HPDE6-E6E7 (cell line): Measurements from ENCODE around the gene MISP.
A peak's percentile ranks its signal among the peaks of the same experiment; 100 is the strongest.

Source experiments
- DNase-seq: peaks from one replicate; pipeline ENCODE4 v3.0.0; 2011; ENCODE audit warnings: missing footprints; ENCODE audit errors: extremely low spot score

Gene MISP

GRCh38 chr19:746208-746819, 4.6 kb upstream of the MISP start:
- no peak for DNase-seq

DNA sequence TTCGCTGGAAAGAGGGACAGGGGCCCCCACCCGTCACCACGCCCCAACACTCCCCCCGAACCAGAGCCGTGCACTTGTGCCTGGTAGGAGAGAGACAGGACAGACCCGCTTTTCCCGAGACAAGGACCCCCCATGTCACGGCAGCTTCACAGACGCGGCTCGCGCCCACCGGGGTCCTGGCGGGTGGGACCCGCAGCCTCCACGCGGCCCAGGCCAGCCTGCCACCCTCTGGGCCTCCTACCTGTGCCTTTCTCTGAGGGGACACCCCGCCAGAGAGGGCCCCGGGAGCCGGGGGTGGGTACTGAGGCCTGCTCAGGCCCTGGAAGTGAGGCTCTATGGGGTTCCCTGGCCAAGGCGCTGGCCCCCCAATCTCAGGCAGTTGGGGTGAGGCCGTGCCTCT, 4.0 kb upstream of the MISP start:
- no peak for DNase-seq

DNA sequence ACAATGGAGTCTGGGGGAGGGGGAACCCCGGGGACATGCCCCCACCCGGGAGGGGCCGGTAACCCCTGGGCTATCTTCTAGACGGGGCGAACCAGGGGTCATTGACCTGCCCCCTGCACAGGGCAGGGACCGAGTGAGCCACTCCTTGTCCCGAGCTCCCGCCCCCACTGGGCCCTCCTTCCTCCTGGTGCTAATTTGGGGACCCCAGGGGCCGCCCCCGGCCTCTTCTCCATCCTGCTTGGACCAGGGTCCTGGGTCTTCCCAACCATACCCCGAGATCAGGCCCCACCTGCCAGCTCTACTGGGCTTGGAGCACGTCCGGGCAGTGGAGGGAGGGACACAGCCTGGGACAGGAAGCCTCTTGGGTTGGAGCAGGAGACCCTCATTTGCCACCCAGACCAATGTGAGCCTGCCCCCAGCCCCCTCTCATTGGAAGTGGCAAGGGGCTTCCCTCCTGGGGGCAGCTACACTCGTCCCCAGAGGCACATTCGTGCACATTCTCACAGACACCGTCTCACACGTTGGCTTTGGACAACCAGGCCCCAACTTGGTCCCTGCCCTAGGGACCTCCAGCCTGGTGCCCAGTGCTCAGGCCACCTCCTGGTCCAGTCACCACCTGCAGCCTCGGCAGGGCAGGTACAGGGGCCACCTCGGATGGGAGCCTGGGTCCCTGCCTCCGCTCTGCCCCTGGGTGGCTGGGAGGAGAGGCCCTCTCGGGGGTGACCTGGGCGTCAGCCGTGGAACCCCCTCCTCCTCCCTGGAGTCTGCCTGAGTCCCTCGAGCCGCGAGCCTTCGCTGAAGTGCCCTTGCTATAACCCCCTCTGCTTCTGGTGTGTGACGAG, 3.3 kb upstream of the MISP start:
- DNase-seq = no peak

GRCh38 chr19:748274-748598, 2.7 kb upstream of the MISP start:
- DNase-seq = no peak

DNA sequence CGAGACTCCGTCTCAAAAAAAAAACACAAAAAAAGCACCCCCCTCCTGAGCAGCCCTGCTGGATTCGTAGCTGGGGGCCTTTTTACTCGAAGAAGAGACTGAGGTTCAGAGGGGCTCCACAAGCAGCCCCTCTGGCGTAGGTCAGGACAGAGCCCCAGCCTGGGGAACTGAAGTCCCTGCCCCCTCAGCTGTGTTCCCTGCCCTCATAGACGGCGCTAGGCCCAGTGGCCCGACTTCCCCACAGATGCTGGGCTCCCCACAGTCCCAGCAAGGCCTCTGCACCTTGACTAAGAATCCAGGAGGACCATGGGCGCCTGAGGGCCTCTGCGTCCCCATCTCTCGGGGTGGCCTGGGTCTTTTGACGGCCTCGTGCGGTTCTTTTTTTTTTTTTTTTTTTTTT, 1.1 kb upstream of the MISP start:
- DNase-seq = no peak

DNA sequence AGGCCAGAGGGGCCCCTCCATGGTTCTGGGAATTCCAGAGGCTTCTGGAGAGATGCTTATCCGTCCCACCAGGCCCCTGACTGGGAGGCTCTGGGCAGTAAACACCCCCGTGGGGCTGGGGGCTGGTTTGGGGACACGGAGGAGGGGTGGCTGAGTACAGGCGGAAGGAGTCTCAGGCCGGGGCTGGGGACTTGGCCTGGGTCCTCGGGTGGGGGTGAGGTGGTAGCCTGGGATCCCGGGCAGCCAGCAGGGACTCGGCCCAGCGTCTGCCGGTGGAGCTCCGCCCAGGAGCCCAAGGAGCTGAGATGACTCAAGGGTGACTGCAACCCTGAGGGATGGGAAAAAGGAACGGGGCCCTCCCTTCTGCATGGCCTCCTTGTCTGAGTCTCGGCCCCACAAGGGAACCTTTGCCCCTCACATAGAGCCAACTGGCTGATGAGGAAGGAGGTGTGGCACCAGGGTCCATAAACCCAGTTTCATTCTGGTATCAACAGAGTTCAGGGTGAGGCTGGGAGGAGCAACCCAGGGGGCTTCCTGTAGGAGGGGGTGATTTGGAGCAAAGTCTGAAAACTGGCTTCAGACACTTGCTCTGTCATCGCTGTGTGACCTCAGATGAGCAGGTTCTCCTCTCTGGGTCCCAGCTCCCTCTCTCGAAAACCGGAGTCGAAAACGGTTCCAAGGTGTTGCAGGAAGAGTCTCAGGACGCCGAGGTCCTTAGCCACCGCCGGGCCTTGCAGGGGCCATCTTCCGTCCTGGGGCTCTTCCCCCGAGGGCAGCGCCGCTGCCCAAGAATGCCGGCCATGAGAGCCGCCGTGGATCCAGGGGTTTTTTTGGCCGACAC, 809 bp downstream of the MISP start:
- peak; percentile 98 for DNase-seq

DNA sequence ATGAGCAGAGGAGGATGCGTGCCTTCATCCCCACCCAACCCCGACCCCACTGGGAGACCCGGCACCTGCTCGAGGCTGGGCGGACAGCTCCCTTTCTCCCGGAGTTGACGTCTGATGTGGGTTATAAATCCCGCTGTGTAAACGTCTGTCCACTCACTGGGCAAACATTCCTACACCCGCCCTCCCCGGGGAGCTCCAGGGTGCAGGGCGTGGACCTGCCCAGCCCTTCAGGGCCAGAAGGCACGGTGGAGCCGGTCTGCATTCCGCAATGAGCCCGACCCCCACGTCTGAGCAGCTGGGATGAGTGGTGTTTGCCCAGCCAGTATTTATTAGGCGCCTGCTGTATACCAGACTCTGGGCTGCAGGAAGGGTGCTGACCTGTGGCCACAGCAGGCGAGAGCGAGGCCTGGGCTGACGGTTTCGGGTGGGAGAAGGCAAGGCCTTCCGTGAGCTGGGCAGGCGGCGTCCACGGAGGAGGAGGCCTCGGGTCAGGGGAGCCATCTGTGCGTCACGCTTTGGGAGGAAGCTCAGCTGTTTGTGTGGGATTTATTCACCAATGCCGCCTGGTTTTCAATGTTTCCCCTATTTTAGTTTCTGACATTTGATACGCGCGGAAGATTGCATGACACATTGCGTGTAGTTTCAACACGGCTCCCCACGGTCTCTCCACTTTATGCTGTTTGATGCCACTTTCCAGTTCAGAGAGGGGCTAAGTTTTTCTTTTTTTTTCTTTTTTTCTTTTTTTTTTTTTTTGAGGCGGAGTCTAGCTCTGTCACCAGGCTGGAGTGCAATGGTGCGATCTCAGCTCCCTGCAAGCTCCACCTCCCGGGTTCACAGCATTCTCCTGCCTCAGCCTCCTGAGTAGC, 2.0 kb downstream of the MISP start:
- peak; percentile 89 for DNase-seq

GRCh38 chr19:754530-754929, 3.6 kb downstream of the MISP start:
- DNase-seq = no peak

- DNase-seq = no peak
Observed at GRCh38 chr19:755063-755462, 4.2 kb downstream of the MISP start.

- DNase-seq = no peak
Observed at GRCh38 chr19:756236-756635, 5.3 kb downstream of the MISP start.

DNA sequence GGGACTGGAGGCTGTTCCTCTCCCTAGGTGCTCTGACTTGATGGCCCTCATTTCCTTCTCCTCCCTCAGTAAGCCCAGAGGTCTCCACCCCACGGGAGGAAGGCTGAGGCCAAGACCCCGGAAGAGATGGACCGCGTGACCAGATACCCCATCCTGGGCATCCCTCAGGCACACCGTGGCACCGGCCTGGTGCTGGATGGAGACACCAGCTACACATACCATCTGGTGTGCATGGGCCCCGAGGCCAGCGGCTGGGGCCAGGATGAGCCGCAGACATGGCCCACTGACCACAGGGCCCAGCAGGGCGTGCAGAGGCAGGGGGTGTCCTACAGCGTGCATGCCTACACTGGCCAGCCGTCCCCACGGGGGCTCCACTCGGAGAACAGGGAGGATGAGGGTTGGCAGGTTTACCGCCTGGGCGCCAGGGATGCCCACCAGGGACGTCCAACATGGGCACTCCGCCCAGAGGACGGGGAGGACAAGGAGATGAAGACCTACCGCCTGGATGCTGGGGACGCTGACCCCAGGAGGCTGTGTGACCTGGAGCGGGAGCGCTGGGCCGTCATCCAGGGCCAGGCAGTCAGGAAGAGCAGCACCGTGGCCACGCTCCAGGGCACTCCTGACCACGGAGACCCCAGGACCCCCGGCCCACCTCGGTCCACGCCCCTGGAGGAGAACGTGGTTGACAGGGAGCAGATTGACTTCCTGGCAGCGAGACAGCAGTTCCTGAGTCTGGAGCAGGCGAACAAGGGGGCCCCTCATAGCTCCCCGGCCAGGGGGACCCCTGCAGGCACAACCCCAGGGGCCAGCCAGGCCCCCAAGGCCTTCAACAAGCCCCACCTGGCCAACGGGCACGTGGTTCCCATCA, 6.1 kb downstream of the MISP start:
- no peak for DNase-seq

DNA sequence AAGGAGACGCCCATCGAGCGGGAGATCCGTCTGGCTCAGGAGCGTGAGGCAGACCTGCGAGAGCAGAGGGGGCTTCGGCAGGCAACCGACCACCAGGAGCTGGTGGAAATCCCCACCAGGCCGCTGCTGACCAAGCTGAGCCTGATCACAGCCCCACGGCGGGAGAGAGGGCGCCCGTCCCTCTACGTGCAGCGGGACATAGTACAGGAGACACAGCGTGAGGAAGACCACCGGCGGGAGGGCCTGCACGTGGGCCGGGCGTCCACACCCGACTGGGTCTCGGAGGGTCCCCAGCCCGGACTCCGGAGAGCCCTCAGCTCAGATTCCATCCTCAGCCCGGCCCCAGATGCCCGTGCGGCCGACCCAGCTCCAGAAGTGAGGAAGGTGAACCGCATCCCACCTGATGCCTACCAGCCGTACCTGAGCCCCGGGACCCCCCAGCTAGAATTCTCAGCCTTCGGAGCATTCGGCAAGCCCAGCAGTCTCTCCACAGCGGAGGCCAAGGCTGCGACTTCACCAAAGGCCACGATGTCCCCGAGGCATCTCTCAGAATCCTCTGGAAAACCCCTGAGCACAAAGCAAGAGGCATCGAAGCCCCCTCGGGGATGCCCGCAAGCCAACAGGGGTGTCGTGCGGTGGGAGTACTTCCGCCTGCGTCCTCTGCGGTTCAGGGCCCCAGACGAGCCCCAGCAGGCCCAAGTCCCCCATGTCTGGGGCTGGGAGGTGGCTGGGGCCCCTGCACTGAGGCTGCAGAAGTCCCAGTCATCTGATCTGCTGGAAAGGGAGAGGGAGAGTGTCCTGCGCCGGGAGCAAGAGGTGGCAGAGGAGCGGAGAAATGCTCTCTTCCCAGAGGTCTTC, 7.1 kb downstream of the MISP start:
- DNase-seq = no peak

DNA sequence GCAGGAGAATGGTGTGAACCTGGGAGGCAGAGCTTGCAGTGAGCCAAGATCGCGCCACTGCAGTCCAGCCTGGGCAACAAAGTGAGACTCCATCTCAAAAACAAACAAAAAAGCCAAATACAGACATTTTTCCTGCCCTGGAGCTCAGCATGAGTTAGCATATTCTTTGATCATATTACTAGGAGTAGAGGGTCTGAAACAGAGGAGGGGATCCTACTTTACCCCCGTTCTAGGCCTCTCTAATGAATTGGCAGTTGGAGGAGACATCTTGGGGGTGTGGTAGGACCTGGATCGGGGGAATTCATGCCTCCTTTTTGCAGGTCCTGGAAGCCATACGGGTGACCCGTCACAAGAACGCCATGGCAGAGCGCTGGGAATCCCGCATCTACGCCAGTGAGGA, 12.3 kb downstream of the MISP start:
- DNase-seq = no peak

- DNase-seq = no peak
Observed at GRCh38 chr19:763869-764268, 13.0 kb downstream of the MISP start.

DNA sequence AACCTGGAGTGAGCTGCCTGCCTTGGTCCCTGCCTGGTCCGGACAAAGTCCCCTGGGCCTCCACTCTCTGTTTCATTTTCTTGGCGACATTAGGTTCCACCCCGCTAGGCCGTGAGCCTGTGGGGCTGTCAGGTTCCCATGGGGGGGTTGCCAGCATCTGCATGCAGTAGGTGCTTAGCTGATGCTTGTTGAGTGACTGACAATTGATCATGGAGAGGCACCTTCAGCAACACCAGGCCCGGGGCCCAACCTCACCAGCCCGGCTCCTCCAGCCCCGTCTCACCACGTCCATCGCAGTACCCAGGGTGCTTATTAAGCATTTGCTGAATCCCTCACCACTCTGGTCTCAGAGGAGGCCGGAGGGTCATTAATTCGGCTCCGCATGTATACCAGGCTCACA, 13.4 kb downstream of the MISP start:
- DNase-seq = no peak

DNA sequence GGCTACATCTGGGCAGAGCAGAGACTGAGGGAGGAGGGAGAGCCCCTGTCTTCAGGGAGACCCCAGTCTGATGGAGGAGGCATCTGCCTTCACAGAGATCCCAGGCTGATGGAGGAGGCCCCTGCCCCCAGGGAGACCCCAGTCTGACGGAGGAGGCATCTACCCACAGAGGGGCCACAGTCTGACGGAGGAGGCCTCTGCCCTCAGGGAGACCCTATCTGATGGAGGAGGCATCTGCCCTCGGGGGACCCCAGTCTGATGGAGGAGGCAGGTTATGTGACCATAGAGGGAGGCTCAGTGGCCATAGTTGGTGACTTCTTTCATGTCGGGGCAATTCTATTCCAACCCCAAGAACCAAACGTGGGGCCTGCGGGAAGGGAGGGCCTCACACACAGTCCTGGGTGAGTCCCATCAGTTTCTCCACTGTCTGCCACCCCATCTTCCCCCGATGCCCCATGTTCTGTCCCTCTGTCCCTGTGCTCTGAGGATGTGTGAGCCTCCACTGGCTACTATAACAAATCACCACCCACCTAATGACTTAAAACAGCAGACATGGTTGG, 14.3 kb downstream of the MISP start:
- DNase-seq = no peak

GRCh38 chr19:768424-768823, 17.5 kb downstream of the MISP start:
- no peak for DNase-seq

DNA sequence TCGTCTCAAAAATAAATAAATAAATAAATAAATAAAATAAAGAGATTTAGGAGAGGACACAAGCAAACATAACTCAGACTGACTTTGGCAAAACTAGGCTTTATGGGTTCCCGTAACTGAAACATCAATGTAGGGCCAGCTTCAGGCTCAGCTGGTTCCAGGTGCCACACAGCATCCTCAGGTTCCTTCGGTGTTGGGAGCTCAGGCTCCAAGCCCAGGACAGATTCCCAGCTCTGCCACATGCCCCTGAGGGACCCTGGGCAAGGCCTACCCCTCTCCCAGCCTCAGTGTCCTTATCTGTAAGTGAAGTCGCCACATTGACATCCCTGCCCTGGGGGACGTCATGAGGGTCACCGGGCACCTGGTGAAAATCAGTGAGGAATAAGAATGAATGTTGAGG, 18.7 kb downstream of the MISP start:
- no peak for DNase-seq

- DNase-seq = no peak
Observed at GRCh38 chr19:771332-771785, 20.4 kb downstream of the MISP start.
